GM21723 (cell line): ENCODE results near the gene HPS5.
"Not testable (repeated sequence)": the region's sequence is repeated elsewhere in the genome, so short reads cannot be mapped to it uniquely, and the experiment has no call there.

Experiments
- ATAC-seq: cut with Tn5 transposase; IDR thresholded peaks from one replicate; pipeline ENCODE4 v1.9.1; 2021; ENCODE audit warnings: mild to moderate bottlenecking, moderate library complexity; ENCODE audit not compliant: unreplicated experiment

Gene HPS5

DNA sequence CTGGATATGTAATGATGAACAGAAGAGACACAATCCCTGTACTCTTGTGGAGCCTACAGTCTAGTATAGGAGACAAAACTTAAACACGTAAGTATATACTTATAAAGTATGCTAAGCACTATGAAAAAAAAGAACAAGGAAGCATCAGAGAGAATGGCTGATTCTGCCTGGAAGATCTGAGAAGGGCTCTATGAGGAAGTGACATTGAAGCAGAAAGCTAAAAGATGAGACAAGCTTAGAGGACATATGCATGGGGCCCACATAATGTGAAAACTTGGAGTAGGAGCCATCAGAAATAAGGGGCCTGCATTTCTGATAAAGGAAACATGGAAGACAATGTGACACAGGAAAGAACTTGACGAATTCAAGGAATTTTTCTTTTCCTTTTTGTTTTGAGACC, 39.3 kb downstream of the HPS5 start:
- no peak for ATAC-seq

GRCh38 chr11:18280438-18281045, 41.4 kb downstream of the HPS5 start:
- peak; percentile 90 for ATAC-seq

DNA sequence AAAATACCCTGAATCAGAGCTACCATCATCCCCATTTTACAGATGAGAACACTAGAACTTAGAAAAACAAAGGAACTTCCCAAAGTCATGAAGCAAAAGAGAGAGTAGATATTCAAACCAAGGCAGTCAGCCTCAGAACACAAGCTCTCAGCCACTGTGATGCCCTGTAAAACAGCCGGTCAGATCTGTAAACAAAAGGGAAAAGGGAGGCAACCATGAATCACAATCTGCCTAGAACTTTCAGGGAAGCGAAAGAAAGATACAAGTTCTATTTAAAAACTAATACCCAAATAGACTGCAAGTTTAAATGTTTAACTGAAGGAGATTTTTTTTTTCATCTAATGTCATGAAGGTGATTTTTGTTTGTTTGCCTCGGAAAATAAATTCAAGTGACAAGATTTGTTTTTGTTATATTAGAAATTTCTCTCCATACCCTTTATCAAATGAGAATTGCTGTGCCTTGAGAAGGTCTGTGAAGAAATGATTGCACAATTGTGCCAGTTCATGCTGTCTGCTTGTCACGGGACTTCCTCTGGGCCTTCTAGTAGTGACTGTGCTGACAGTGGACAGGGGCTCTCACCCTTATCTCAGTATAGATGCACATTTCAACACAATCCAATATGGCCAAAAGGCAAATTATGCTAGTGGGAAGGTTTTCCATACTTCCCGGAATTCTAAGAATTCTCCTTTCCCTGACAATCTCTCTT, 44.2 kb downstream of the HPS5 start:
- no peak for ATAC-seq

DNA sequence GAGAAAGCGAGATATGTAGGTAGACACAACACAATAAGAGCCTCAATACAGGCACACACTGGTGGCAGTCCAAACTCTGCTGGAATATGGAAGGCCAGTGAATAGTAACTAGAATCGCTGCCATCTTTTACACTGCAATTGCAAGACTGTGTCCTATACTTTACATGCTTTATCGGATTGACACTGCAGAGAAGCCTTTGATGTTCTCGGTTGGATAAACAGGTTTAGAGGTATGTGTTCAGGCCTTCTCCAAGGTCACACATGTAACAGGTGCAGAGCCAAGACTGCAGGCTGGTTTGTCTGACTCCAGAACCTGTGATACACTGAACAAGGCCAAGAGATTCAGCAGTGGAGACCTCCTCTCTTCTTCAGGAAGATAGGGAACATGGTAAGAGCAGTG, 50.7 kb downstream of the HPS5 start:
- no peak for ATAC-seq

GRCh38 chr11:18270102-18270501, 51.8 kb downstream of the HPS5 start:
- no peak for ATAC-seq

DNA sequence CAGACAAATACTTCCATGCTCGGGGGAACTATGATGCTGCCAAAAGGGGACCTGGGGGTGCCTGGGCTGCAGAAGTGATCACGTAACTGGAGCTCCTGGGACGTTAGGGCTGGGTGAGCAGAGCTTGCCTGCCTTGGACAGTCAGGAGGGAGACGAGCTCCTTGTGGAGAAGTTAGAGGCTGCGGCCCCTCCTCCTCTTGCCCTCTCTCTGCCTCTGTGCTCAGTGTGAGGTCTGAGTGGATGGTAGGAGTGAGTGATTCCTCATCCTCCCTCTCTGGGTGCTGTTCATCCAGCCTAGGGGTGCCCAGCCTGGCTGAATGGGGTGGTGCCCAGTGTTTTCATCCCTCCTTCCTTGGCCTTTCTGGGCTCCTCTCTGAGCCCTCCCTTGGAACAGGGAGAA, 52.7 kb downstream of the HPS5 start:
- ATAC-seq, result not testable (repeated sequence)

DNA sequence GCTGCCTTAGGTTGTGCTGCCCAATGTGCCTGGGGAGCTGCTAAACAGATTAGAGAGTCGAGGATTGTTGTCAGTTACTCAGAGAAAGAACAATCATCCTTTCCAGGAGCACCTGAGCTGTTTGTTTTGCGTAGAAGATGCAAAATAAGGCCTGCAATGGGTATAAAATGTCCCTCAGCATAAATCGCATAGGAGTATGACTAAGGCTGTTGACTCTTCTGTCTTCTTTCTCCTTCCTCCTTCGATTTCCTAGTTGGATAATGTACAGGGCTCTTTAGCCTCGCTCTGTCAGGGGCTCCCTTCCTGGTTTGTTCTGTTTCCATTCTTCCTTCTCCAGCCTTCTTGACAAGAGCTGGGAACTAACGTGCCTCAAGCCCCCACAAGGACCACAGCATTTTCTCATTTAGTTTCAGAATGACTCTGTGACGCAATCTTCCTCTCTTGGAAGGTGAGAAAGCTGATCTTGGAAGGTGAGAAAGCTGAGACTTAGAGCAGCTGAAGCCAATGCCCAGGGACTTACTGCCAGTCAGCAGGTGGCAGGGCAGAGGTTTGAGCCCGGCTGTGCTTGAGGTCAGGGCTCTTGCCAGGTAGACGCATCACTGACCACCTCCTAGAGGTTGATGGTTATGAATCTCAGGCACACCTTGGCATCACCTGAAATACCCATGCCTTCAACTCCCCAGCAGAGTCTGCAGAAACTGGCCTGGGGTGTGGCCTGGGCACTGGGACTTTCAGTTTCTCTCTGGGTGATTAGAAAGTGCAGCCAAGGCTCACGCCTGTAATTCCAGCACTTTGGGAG, 54.4 kb downstream of the HPS5 start:
- ATAC-seq, result peak; percentile 61

DNA sequence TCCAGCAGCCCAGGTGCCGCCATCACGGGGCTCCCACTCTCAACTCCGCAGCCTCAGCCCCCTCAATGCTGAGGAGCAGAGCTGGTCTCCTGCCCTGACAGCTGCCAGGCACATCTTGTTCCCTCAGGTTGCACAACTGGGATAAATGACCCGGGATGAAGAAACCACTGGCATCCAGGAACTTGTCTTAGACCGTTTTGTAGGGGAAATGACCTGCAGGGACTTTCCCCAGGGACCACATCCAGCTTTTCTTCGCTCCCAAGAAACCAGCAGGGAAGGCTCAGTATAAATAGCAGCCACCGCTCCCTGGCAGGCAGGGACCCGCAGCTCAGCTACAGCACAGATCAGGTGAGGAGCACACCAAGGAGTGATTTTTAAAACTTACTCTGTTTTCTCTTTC, 56.0 kb downstream of the HPS5 start, which contains the start of gene SAA1:
TSS of gene SAA1 (plus strand) at position 316 of the 400 bp plus-strand sequence. CDS start 624 bp downstream, outside the sequence.
- no peak for ATAC-seq

DNA sequence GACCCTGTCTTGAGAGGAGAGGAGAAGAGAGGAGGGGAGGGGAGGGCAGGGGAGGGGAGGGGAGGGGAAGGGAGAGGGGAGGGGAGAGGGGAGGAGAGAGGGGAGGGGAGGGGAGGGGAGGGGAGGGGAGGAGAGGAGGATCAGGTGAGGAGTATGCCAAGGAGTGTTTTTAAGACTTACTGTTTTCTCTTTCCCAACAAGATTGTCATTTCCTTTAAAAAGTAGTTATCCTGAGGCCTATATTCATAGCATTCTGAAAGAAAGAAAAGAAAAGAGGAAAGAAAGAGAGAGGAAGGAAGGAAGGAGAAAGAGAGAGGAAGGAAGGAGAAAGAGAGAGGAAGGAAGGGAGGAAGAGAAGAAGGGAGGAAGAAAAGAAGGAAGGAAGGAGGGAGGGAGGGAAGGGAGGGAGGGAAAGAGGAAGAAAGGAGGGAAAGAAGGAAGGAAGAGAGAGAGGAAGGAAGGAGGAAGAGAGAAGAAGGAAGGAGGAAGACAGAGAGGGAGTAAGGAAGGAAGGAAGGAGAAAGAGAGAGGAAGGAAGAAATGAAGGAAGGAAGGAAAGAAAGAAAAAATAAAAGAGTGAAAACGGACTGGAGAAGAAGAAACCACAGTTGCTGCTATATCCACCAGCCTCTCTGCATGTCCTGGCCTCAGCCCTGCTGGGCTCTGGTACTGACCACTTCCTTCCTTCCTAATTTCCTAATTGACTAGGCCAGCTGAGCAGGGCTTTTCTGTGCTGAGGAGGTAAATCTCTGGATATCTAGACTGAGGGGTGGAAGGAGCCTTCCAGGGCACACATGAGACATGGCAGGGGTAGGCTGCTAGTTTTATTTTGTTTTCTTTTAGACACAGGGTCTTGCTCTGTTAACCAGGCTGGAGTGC, 57.0 kb downstream of the HPS5 start:
- ATAC-seq, result no peak

DNA sequence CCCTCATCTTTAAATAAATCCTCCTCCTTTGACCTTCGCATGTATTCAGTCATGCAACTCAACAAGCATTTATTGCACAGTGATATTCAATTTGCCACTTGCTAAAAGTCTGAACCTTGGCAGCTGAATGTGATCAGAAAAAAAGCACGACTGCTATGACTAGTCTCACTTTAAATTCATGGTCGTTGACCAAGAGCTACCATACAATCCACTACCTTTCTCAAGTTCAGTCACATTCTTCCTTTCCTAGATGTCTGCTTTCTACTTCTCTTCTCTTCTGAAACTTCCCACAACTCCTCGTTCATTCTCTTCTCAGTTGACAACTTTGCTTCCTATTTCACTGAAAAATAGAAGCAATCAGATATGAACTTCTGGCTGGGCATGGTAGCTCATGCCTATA, 57.9 kb downstream of the HPS5 start:
- no peak for ATAC-seq

DNA sequence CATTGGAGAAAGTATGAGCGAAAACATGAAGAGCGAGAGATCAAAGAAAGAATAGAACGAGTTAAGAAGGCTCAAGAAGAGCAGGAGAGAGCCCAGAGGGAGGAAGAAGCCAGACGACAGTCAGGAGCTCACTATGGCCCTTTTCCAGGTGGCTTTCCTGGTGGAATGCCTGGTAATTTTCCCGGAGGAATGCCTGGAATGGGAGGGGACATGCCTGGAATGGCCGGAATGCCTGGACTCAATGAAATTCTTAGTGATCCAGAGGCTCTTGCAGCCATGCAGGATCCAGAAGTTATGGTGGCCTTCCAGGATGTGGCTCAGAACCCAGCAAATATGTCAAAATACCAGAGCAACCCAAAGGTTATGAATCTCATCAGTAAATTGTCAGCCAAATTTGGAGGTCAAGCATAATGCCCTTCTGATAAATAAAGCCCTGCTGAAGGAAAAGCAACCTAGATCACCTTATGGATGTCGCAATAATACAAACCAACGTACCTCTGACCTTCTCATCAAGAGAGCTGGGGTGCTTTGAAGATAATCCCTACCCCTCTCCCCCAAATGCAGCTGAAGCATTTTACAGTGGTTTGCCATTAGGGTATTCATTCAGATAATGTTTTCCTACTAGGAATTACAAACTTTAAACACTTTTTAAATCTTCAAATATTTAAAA, 59.1 kb downstream of the HPS5 start:
- not testable (repeated sequence) for ATAC-seq

GRCh38 chr11:18261721-18262120, 60.2 kb downstream of the HPS5 start:
- no peak for ATAC-seq

DNA sequence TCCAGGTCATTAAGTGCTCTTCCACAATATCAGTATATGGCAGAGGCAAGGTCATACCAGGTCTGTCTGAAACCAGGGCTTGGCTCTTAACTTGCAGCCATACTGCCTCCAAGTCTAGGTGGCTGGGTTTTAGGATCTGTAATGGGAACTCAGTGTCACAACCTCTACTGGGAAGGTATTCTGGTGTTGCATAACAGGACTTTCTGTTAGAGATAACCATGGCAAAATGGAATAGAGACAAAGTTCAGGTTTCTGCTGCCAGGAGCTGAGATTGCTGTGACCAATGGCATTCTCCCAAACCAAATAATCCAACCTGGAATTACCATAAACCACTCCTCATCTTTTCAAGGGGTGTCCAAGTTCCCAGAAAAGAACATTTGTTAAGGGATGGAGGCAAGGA, 62.7 kb downstream of the HPS5 start:
- no peak for ATAC-seq

GRCh38 chr11:18254781-18255361, 67.1 kb downstream of the HPS5 start:
- no peak for ATAC-seq

DNA sequence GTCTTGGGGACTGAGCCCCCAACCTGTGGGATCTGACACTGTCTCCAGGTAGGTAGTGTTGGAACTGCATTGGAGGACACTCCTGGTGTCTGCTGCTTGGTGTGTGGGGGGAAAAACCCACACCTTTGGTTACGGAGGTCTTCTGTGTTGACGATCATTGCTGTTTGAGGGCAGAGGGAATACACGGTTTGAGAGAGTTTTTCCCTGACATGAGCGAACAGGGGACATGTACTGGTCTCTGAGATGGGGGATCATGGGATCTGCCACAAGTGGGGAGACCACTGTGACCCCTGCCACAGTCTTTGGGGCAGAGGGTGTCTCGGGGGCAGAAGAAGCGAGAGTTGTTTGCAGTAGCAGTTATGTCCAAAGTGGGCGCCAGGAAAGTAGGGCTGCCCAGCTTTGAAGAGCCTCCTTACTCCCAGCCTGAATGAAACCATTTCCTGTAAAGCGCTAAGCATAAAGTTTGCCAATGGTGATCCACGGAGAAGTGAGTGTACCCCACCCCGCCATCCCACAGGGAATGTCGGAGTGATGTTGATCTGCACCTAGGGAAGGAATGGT, 68.1 kb downstream of the HPS5 start:
- no peak for ATAC-seq

DNA sequence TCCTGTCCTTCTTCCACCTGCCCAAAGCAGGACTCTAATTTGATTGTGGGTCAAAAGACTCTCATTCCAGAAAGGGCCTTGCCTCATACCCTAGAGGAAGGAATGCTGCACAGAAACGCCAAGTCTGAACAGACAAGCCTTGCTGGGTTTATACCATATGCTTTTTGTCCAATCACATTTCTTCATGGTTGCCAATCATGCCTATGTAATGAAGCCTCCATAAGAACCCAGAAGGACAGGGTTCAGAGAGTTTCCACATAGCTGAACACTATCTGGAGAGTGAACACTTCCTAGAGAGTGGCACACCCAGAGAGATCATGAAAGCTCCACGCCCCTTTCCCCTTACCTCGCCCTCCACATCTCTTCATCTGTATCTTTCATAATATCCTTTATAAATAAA, 68.7 kb downstream of the HPS5 start:
- ATAC-seq, result no peak

- no peak for ATAC-seq
Measured at GRCh38 chr11:18248561-18248960, 73.4 kb downstream of the HPS5 start, which contains the start of gene SAA2. TSS of gene SAA2 (minus strand) at chr11:18248668. CDS start at chr11:18248011, 657 bp downstream.

DNA sequence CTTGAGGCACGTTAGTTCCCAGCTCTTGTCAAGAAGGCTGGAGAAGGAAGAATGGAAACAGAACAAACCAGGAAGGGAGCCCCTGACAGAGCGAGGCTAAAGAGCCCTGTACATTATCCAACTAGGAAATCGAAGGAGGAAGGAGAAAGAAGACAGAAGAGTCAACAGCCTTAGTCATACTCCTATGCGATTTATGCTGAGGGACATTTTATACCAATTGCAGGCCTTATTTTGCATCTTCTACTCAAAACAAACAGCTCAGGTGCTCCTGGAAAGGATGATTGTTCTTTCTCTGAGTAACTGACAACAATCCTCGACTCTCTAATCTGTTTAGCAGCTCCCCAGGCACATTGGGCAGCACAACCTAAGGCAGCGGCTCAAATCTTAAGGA, 74.8 kb downstream of the HPS5 start:
- ATAC-seq, result peak; percentile 5

DNA sequence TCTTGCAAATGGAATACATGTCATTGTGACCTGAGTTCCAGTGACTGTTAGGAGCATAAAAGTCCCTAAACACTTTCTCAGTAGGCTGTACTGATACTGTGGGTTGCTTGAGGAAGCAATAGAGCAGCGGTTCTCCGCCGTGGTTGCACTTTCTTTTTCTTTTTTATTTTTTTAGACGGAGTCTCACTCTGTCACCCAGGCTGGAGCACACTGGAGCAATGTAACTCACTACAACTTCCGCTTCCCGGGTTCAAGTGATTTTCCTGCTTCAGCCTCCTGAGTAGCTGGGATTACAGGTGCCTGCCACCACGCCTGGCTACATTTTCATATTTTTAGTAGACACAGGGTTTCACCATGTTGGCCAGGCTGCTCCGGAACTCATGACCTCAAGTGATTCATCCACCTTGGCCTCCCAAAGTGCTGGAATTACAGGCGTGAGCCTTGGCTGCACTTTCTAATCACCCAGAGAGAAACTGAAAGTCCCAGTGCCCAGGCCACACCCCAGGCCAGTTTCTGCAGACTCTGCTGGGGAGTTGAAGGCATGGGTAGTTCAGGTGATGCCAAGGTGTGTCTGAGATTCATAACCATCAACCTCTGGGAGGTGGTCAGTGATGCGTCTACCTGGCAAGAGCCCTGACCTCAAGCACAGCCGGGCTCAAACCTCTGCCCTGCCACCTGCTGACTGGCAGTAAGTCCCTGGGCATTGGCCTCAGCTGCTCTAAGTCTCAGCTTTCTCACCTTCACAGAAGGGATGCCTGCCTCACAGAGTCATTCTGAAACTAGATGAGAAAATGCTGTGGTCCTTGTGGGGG, 75.4 kb downstream of the HPS5 start:
- peak; percentile 86 for ATAC-seq
